HG02943 (cell line): ENCODE measurements around the gene ICE2.
"Not testable (repeated sequence)": the region's sequence is repeated elsewhere in the genome, so short reads cannot be mapped to it uniquely, and the experiment has no call there.

Experiments used
- ATAC-seq: cut with Tn5 transposase; IDR thresholded peaks from one replicate; pipeline ENCODE4 v1.9.1; 2021; ENCODE audit warnings: mild to moderate bottlenecking, low read depth, moderate library complexity; ENCODE audit not compliant: unreplicated experiment

The ICE2 gene

GRCh38 chr15:60413231-60413824 is 65.6 kb downstream of the ICE2 start:
- ATAC-seq = no peak

DNA sequence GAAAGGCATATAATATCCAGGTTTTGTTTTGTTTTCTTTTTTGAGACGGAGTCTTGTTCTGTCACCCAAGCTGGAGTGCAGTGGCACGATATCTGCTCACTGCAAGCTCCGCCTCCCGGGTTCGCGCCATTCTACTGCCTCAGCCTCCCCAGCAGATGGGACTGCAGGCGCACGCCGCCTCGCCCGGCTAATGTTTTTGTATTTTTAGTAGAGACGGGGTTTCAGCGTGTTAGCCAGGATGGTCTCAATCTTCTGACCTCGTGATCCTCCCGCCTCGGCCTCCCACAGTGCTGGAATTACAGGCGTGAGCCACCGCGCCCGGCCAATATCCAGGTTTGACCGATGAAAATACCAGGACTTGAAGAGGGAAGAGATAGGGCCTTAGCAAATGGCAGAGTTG is 66.1 kb downstream of the ICE2 start:
- ATAC-seq = not testable (repeated sequence)

GRCh38 chr15:60411774-60412425 is 67.0 kb downstream of the ICE2 start:
- ATAC-seq = no peak

GRCh38 chr15:60410350-60410749 is 68.6 kb downstream of the ICE2 start:
- not testable (repeated sequence) for ATAC-seq

DNA sequence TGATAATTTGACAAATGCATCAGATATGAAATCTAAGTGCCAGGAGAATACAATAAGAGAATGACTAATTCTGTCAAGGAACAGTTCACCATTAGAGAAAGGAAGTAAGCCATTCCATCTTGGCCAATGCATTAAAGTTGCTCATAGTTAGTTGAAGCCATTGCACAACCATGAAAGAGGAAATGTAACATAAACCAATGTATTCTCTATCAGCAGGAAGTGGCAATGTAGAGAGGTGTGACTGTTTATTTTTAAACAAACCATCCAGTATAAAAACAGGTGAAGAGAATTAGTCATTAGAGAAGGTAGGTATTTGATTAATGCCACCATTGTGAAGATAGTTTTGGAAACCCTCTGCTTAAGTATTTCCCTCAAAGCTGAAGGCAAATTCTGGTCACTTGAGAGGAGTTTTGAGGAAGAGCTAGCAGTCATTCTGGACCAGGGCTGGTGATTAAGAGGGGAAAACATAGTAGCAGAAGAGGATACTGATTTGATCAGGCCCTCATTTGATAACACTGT is 70.4 kb downstream of the ICE2 start:
- ATAC-seq = no peak

DNA sequence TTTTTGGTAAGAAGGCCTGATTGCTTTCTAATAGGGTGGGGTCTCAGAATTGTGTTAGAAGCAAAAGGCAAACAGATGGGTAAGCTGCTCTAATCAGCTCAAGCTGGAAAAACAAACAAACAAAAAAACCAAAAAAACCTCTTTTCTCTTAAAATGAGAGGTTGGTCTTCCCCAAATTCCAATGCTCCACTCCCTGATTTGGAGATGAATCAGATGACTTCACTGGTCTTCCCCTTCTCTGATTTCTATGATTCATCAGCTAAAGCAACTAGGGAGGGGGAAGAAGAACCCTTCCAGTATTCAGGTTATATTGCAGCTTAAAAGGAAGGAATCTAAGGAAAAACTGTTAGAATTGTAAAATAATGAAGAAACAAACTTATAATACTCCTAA is 71.5 kb downstream of the ICE2 start:
- ATAC-seq = no peak

DNA sequence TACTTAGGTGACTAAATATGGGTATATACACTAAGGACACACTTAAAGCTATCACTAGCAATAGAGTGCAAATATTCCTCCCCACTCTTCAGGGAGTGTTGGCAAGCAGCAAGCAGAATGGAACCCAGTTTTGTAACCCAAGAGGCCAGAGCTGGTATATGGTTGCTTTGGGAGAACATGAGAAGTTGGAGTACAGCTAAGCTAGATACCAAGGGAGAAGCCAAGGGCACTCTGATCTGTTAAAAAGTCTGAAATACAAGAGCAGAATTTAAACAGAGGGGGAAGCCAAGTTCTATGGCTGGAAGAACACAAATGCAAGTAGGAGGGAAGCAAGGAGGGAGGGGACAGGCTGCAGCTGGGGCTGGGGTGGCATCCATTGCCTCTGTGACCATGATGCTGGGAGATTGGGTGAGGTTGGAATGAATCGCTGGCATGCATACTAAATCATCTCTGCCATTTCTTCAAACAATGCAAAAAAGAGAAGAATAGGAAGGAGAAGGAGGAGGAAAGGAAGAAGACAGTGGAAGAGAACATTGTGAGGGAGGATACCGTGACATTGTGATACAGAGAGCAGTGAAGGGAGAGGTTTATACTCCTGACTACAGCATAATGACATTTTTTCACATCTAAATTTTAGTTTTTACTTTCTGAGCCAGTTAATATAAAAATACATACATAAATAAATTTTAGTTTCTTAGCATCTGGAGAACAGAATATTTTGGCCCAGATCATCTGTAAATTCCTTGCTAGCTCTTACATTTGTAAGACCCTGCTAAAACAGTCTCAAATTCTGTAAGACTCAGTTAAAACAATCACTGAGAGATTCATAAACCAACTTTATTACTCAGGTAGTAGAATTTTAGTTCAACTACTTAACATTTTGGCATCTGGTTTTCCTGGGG is 72.2 kb downstream of the ICE2 start:
- no peak for ATAC-seq

DNA sequence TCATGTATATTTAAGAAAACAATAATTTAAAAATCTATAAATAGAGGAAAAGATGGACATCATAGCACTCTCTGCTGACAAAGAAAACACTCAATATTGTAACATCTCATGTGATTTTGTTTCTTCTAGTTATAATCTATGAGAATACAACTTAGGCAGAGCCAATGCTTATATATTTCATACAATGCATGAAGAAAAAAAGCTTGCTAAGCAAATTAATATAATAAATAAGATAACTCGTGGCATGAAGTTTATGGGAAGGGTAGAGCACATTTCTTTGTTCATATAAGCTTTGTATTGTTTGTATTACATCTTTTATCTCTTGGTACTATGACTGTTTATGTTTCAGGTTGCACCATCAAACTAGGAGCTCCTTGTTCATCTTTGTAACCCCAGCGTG is 73.5 kb downstream of the ICE2 start:
- no peak for ATAC-seq

- ATAC-seq = not testable (repeated sequence)
Observed at GRCh38 chr15:60404351-60404750, 74.6 kb downstream of the ICE2 start.

- no peak for ATAC-seq
Observed at GRCh38 chr15:60400944-60401343, 78.0 kb downstream of the ICE2 start.

DNA sequence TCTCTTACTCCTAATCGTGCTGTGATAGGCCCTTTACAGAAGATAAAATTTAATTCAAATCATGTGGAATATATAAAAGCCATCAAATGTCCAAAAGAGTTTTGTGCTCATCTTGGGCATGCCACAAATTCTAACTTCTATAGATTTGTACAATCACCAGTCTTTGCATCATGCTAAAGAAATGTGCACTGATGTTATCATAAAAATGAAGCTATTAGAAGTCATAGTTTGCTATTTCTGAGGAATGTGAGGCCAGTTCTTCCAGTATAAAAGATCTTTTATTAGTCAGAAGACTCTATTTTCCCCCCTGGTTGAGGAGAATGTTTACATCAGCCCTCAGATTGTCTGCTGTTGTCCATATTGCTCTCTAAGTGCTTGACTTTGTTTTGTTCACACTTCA is 79.0 kb downstream of the ICE2 start:
- no peak for ATAC-seq

DNA sequence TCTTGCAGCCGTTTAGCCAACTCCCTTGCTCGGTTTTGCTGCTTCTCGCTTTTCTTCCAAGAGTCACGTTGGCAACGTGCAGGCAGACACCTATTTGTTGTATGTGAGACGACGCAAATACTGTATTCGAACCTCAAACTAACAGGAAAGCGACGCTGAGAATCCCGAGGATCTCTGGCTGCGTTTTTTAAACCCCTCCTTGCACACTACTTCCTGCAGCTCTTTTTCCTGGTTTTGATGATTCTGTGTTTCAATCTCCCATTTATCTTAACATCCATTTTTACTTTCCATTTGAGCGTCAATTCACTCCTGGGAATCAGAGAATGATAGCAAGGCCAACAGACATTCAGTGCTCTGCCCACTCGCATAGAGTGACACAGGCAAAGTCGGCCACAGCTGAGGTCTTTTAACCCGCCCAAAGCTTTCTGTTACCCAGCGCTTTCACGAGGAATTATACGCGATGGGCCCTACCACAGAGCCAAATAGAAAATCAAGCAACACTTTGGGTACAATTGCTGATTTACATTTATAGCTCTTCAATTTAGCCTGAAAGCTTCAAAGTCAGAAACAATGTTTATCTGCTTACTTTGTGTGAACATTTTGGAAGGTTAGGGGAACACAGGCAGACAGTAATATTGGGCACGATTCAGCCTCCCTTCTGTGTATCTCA is 79.6 kb downstream of the ICE2 start:
- no peak for ATAC-seq

DNA sequence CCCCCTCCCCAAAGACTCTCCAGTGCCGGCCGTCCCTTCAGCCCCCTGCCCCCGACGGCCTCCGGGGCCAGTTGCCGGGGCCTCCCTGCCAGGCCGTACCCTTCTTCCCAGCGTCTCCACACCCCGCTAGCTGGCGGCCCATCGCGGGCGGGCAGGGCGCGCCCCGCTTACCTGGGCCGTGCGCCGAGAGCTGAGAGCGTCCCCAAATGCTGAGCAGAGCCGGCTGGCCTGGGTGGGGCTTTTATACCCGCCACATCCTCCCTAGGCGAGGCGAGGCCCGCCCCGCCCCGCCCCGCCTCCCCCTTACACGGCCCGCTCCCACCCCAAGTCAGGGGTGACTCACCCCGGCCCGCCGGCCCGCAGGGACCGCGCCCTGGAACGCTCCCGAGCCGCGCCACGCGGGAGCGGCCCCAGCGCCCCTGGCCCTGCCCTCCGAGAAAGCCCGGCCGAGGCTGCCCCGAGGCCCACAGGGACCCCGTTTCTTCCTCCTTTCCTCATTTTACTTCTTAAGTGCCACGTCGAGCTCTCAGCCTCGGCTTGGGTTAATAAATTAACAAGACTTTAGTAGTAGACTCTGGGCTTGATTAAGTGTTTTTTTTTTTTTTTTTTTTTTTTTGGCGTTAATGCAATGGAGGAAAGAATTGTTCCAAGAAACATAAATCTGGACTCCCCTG is 81.0 kb downstream of the ICE2 start, which contains the start of gene ANXA2:
Gene ANXA2 (minus strand): TSS at position 215 of the 674 bp plus-strand sequence. CDS start 11,911 bp downstream, outside the sequence.
- peak; percentile 58 for ATAC-seq

- peak; percentile 61 for ATAC-seq
Observed at GRCh38 chr15:60396958-60397771, 81.8 kb downstream of the ICE2 start.

- no peak for ATAC-seq
Observed at GRCh38 chr15:60396560-60396957, 82.4 kb downstream of the ICE2 start.

DNA sequence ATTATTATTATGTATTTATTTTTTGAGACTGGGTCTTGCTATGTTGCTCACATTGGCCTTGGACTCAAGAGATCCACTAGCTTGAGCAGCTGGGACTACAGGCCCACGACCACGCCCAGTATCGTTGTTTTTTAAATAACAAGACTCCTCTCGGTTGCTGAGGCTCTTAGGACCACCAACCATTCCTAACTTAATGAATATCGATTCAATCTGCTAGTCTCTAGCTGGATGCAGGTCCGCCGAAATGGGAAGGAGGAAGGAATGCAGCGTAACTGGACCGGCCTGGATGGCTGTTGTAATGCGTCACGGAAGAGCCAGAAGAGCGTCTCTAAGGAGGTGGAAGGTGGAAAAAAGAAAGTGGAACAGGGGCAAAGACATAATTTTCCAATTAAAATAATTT is 82.8 kb downstream of the ICE2 start:
- no peak for ATAC-seq

- ATAC-seq = no peak
Observed at GRCh38 chr15:60395276-60396011, 83.5 kb downstream of the ICE2 start.

GRCh38 chr15:60394689-60395097 is 84.2 kb downstream of the ICE2 start:
- no peak for ATAC-seq
